Epithelial cell of esophagus (primary cell): ENCODE results near the gene GRIN1.

Experiments used
- DNase-seq: peaks from one replicate; pipeline ENCODE4 v3.0.0; 2010; ENCODE audit warnings: low read depth
- H3K4me3 ChIP-seq: 2 replicates; pipeline ENCODE4 v1.5.1; 2011; ENCODE audit warnings: mild to moderate bottlenecking, low read length, control low read depth
- TF ChIP-seq, protein P1 (sequence below): IDR thresholded peaks from 2 replicates; pipeline ENCODE4 v1.5.1; 2011; ENCODE audit warnings: low read depth, mild to moderate bottlenecking, low read length, control low read depth, inconsistent platforms; ENCODE audit not compliant: insufficient read depth; ENCODE audit errors: missing control alignments

The GRIN1 gene

GRCh38 chr9:137218212-137218753 is 79.3 kb downstream of the GRIN1 start:
- H3K4me3 ChIP-seq = no peak overlapping the region
- DNase-seq = no peak
- TF ChIP-seq, protein P1, sequence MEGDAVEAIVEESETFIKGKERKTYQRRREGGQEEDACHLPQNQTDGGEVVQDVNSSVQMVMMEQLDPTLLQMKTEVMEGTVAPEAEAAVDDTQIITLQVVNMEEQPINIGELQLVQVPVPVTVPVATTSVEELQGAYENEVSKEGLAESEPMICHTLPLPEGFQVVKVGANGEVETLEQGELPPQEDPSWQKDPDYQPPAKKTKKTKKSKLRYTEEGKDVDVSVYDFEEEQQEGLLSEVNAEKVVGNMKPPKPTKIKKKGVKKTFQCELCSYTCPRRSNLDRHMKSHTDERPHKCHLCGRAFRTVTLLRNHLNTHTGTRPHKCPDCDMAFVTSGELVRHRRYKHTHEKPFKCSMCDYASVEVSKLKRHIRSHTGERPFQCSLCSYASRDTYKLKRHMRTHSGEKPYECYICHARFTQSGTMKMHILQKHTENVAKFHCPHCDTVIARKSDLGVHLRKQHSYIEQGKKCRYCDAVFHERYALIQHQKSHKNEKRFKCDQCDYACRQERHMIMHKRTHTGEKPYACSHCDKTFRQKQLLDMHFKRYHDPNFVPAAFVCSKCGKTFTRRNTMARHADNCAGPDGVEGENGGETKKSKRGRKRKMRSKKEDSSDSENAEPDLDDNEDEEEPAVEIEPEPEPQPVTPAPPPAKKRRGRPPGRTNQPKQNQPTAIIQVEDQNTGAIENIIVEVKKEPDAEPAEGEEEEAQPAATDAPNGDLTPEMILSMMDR = no peak
